MG63 (cell line): ENCODE measurements around the gene TBC1D5. TPM values are rescaled to one million over a fixed set of nuclear protein-coding genes. Genes with fewer than 3 reads are reported as not detected.
"Not testable (repeated sequence)": the region's sequence is repeated elsewhere in the genome, so short reads cannot be mapped to it uniquely, and the experiment has no call there.

Experiments used
- DNase-seq: peaks from one replicate; pipeline ENCODE4 v3.0.0-alpha.2; 2020
- H3K27me3 ChIP-seq: fragments of 250-450 bp; sonication (Bioruptor Pico); 2 replicates; pipeline ENCODE4 v1.5.1; 2020; ENCODE audit warnings: mild to moderate bottlenecking, moderate library complexity
- H3K36me3 ChIP-seq: fragments of 250-450 bp; sonication (Bioruptor Pico); 2 replicates; pipeline ENCODE4 v1.5.1; 2020; ENCODE audit warnings: mild to moderate bottlenecking, moderate library complexity
- H3K4me3 ChIP-seq: fragments of 250-450 bp; sonication (Bioruptor Pico); 2 replicates; pipeline ENCODE4 v1.5.1; 2020; ENCODE audit warnings: mild to moderate bottlenecking, moderate library complexity
- H3K9me3 ChIP-seq: fragments of 250-450 bp; sonication (Bioruptor Pico); 2 replicates; pipeline ENCODE4 v1.5.1; 2020; ENCODE audit warnings: mild to moderate bottlenecking, moderate library complexity
- total RNA-seq: library from RNA; depleted of rRNA; stranded (reverse); fragments of >200 nt; shearing (Covaris generic); gene quantifications from 2 replicates; pipeline ENCODE4 v1.2.3, GENCODE V29; 2014; ENCODE audit warnings: low replicate concordance

Gene TBC1D5
- total RNA-seq, 1 experiment from 2014 or later, result 28.3 TPM

DNA sequence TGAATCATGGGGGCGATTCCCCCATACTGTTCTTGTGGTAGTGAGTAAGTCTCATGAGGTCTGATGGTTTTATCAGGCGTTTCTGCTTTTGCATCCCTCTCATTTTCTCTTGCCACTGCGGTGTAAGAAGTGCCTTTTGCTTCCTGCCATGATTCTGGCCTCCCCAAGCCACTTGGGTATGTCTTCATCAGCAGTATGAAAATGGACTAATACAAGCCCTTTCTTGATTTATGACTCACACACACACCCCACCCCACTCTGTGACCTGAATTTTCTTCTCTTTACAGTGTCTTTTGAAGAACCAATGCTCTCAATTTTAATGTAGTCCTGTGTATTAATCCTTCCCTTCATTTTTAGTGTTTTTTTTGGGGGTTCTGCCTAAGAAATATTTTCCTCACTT lies 612.9 kb downstream of the TBC1D5 start:
- Histone ChIP-seq H3K4me3 (no peak overlapping the region), H3K27me3 (no peaks in the 10 kb centered on the region)
- DNase-seq, result no peak

DNA sequence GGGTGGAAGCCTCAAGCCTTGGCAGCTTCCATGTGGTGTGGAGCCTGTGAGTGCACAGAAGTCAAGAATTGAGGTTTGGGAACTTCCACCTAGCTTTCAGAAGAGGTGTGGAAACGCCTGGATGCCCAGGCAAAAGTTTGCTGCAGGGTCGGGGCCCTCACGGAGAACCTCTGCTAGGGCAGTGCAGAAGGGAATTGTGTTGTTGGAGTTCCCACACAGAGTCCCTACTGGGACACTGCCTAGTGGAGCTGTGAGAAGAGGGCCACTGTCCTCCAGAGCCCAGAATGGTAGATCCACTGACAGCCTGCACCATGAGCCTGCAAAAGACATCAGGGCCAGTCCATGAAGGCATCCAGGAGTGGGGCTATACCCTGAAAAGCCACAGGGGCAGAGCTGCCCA lies 613.8 kb downstream of the TBC1D5 start:
- not testable (repeated sequence) for H3K27me3 ChIP-seq, H3K36me3 ChIP-seq, H3K4me3 ChIP-seq, DNase-seq, H3K9me3 ChIP-seq

More for the DNA sequence above, 612.9 kb downstream of the TBC1D5 start:
- Histone ChIP-seq H3K36me3 (no peaks in the 10 kb centered on the region), H3K9me3 (no peaks in the 10 kb centered on the region)

GRCh38 chr3:17125738-17126442 lies 616.5 kb downstream of the TBC1D5 start:
- Histone ChIP-seq H3K9me3 (no peaks in the 10 kb centered on the region), H3K4me3 (no peak overlapping the region), H3K27me3 (no peaks in the 10 kb centered on the region), H3K36me3 (no peaks in the 10 kb centered on the region)
- no peak for DNase-seq

DNA sequence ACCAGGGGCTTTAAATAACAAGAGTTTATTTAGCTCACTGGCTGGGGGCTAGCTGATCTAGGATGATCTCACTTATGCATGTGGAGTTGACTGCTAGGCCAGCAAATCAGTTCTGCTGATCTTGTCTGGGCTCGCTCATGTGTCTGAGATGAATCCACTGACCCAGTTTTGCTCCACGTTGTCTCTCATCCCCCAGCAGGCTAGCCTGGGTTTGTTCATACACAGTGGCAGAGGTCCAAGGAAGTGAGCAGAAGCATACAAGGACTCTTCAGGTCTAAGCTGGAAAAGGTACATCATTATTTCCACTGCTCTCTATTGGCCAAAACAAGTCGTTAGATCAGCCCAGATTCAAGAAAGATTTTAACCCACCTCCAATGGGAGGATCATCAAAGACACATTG lies 619.7 kb downstream of the TBC1D5 start:
- H3K9me3 ChIP-seq, result no peaks in the 10 kb centered on the region
- no peak for DNase-seq
- no peak overlapping the region for H3K4me3 ChIP-seq
- H3K27me3 ChIP-seq, result no peaks in the 10 kb centered on the region
- H3K36me3 ChIP-seq, result no peaks in the 10 kb centered on the region

DNA sequence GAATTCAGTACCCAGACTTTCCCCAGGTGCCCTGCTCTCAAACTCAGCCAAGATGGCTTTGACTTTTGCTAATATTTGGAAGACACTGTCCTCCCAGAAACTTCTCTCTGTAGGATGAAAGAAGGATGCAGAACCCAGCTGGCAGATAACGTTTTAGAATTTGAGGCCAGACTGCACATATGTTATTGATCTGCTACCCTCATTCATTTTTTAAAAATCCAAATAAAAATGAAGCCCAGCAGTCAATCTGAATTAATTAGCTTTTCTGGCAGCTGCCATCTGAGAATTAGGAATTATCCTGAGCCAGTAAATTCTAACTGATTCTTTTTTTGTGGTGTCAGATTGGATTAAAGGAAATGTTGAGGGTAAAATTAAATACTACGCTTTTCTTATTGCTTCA lies 621.1 kb downstream of the TBC1D5 start:
- H3K9me3 ChIP-seq, result no peaks in the 10 kb centered on the region
- DNase-seq, result no peak
- H3K4me3 ChIP-seq, result no peak overlapping the region
- H3K36me3 ChIP-seq, result no peaks in the 10 kb centered on the region
- no peaks in the 10 kb centered on the region for H3K27me3 ChIP-seq

- H3K27me3 ChIP-seq, result no peaks in the 10 kb centered on the region
- no peak for DNase-seq
- no peaks in the 10 kb centered on the region for H3K9me3 ChIP-seq
- no peak overlapping the region for H3K4me3 ChIP-seq
- no peaks in the 10 kb centered on the region for H3K36me3 ChIP-seq
Observed at GRCh38 chr3:17120115-17120514, 622.3 kb downstream of the TBC1D5 start.

DNA sequence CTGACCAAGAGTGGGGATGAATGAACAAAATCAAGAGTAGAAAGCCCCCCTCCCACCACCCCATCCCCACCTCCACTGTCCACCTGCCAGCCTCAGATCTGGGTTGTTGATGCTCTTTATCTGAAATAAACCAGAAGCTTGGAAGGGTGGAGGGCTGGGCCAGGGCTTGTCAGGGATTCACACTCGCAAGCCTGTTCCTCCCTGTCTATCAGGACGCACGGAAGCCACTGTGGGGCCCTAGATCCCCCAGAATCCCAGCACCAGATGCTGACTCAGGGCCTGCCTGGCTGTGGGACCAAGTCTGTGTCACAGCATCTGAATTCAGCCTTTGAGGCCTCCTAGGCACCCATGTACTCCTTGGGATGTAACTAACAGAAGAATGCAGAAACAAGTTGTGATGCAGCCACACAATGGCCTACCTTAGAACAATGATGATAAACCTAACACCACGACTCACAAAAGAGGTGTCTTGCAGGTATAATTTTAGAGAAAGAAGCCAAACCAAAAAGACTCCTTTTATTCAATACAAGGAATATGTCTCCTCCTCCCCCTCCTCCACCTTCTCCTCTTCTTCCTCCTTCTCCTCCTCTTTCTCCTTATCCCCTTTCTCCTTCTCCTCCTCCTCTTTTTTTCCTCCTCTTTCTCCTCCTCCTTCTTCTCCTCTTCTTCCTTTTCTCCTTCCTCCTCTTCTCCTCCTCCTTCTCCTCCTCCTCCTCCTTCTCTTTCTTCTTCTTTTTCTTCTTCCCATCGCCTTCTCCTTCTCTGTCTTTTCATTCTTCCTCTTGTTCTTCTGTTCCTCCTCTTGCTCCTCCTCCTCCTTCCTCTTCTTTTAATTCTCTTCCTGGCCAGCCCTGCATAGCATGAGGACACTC lies 623.0 kb downstream of the TBC1D5 start:
- no peaks in the 10 kb centered on the region for H3K27me3 ChIP-seq
- no peaks in the 10 kb centered on the region for H3K9me3 ChIP-seq
- no peaks in the 10 kb centered on the region for H3K36me3 ChIP-seq
- no peak for DNase-seq
- no peak overlapping the region for H3K4me3 ChIP-seq

DNA sequence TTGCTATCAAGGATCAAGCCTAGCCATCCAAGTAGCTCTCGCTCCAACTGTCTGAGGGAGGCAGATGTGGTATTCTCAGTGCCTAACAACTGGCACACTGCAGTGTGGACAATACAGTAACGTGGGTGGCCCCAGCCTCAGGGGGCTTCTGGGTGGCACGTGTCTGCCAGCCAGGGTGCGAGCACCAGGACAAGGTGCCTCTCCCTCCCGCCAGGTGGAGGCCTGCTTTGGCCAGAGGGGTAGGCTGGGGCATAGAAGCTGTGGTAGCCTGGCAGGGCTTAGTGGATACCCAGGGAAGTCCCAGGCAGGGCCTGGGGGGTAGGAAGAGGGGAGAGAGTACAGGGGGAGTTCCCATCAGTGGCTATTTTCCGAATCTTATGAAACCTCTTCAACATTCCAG lies 623.7 kb downstream of the TBC1D5 start:
- no peaks in the 10 kb centered on the region for H3K27me3 ChIP-seq
- no peak for DNase-seq
- no peaks in the 10 kb centered on the region for H3K36me3 ChIP-seq
- no peak overlapping the region for H3K4me3 ChIP-seq
- H3K9me3 ChIP-seq, result no peaks in the 10 kb centered on the region

DNA sequence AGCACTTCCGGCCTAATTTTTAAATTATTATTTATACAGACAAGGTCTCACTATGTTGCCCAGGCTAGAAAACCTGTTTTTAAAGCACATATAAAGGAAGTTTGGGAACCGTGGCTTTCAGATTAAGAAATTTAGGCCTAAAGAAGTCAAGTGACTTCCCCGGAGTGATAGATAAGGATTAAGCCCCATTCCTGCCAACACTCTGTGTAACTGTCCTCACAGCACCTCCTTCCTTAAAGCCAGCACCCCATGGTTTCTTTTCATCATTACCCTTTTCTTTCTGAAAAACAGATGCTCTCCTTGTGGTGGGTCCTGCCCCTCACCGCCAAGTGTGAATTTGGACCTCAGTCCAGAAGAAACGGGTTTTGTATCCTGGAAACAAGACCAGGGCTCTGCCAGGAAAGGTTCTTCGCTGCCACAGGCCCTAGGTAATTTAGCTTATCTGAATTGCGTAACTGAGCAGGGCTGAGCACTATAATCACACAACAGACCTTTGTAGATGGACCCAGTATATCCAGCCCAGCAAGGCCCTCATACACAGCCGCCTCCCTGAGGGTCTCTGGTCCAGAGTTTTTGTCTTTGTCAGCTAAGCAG lies 626.3 kb downstream of the TBC1D5 start:
- Histone ChIP-seq H3K4me3 (no peak overlapping the region), H3K27me3 (no peaks in the 10 kb centered on the region), H3K36me3 (no peaks in the 10 kb centered on the region), H3K9me3 (no peaks in the 10 kb centered on the region)
- no peak for DNase-seq

DNA sequence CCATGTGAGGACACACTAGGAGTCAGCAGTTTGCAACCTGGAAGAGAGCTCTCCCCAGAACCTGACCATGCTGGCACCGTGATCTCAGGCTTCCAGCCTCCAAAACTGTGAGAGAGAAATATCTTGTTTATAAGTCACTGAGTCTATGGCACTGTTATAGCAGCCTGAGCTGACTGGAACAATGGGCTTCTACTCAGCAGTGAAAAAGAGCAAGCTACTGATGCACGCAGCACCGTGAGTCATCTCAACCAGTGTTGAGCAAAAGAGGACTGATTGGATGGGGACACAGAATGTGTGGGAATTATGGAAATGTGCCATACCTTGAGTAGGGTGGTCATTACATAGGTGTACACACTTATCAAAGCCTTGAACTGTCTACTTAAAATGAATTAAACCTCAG lies 627.2 kb downstream of the TBC1D5 start:
- Histone ChIP-seq H3K27me3 (no peaks in the 10 kb centered on the region), H3K9me3 (no peaks in the 10 kb centered on the region), H3K36me3 (no peaks in the 10 kb centered on the region), H3K4me3 (no peak overlapping the region)
- DNase-seq, result no peak

- peak; percentile 70 for DNase-seq
- no peaks in the 10 kb centered on the region for H3K27me3 ChIP-seq
- H3K36me3 ChIP-seq, result no peaks in the 10 kb centered on the region
- no peak overlapping the region for H3K4me3 ChIP-seq
- no peaks in the 10 kb centered on the region for H3K9me3 ChIP-seq
Observed at GRCh38 chr3:17111586-17111985, 630.8 kb downstream of the TBC1D5 start.

DNA sequence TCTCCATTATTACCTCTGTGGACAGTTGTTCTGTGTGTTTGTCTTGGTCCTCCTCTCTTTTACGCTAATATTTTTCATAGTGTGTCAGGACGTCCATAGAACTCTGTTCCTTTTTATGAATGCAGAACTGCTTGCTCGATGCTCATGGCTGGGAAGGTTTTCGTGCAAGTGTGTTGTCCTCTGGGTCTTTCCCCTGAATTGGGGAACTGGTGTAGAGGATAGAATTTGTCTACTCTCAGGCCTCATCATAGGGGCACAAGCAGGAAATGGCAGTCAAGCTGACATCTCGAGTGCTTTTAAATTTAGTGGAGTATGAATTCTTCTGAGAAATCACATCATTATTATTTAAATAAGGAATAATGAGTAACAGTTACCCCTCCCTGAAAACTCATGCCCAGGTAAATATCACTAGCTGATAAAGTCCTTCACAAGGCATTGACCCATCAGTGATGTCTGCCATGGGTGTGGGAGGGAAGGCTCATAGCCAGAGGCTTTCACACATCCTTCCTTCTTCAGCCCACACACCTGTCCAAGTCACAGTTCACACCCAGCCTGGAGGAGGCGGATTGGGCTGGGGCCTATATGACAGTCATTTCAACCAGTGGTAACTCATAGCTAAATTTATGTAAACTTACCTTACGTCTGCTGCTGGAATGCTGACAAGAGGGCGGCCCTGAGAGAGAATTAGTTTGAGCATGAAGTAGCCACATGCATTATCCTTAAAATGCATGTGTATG lies 631.6 kb downstream of the TBC1D5 start:
- DNase-seq, result no peak
- Histone ChIP-seq H3K9me3 (no peaks in the 10 kb centered on the region), H3K27me3 (no peaks in the 10 kb centered on the region), H3K36me3 (no peaks in the 10 kb centered on the region), H3K4me3 (no peak overlapping the region)
